PC-9 (cell line): ENCODE results near the gene ADAMTSL2. TPM values are rescaled to one million over a fixed set of nuclear protein-coding genes. Genes with fewer than 3 reads are reported as not detected.

ENCODE experiments used
- BruUV-seq: library from RNA; stranded (reverse); fragments of 400-500 nt; replicated peaks from 2 replicates; lab custom pipeline; 2021; lab: Mats Ljungman, UMichigan
- CTCF ChIA-PET: fragments of 300-600 bp; sonication (Branson Sonifier 250); formaldehyde crosslinking; loops from one replicate; lab custom pipeline; 2022; ENCODE audit warnings: antibody characterized with exemption; lab: Charles Lee
- POLR2A ChIA-PET: fragments of 300-600 bp; sonication (Branson Sonifier 250); formaldehyde crosslinking; loops from one replicate; lab custom pipeline; 2022; ENCODE audit warnings: antibody characterized with exemption; ENCODE audit not compliant: unreplicated experiment; lab: Charles Lee
- DNase-seq, 2 experiments: peaks; one replicate each; pipeline versions ENCODE4 v3.0.0 to v3.0.0-alpha.2; 2015 to 2022; ENCODE audit warnings: mixed read lengths in 1 of 2
- H2AFZ ChIP-seq: fragments of 200-600 bp; sonication (generic); 2 replicates; pipeline ENCODE4 v1.8.1; 2017; ENCODE audit warnings: antibody characterized with exemption
- H3F3A ChIP-seq: fragments of 200-600 bp; sonication (generic); 2 replicates; pipeline ENCODE4 v1.8.1; 2017; ENCODE audit warnings: antibody characterized with exemption, mild to moderate bottlenecking, low read depth; ENCODE audit not compliant: insufficient read depth
- H3K27ac ChIP-seq: fragments of 200-600 bp; sonication (generic); 2 replicates; pipeline ENCODE4 v1.6.1; 2016; ENCODE audit warnings: mixed run types
- H3K27me3 ChIP-seq: fragments of 200-600 bp; sonication (generic); 2 replicates; pipeline ENCODE4 v1.6.1; 2016; ENCODE audit warnings: low read depth, mixed run types; ENCODE audit not compliant: insufficient read depth
- H3K36me3 ChIP-seq: fragments of 200-600 bp; sonication (generic); 2 replicates; pipeline ENCODE4 v1.6.1; 2016; ENCODE audit warnings: low read depth, mixed run types
- H3K4me1 ChIP-seq: fragments of 200-600 bp; sonication (generic); replicated peaks from 2 replicates; pipeline ENCODE4 v1.6.1; 2016; ENCODE audit warnings: mixed run types; ENCODE audit not compliant: insufficient read depth
- H3K4me2 ChIP-seq: fragments of 200-600 bp; sonication (generic); 2 replicates; pipeline ENCODE4 v1.6.1; 2017; ENCODE audit warnings: mixed run types
- H3K4me3 ChIP-seq: fragments of 200-600 bp; sonication (generic); 2 replicates; pipeline ENCODE4 v1.6.1; 2016; ENCODE audit warnings: mixed run types
- H3K79me2 ChIP-seq: fragments of 200-600 bp; sonication (generic); 2 replicates; pipeline ENCODE4 v1.6.1; 2017; ENCODE audit warnings: low read depth, mixed run types
- H3K9me2 ChIP-seq: fragments of 200-600 bp; sonication (generic); 2 replicates; pipeline ENCODE4 v1.8.1; 2017; ENCODE audit warnings: mild to moderate bottlenecking; ENCODE audit not compliant: insufficient read depth
- H3K9me3 ChIP-seq: fragments of 200-600 bp; sonication (generic); 2 replicates; pipeline ENCODE4 v1.8.1; 2016; ENCODE audit warnings: low read depth; ENCODE audit not compliant: insufficient read depth
- H4K20me1 ChIP-seq: fragments of 200-600 bp; sonication (generic); 2 replicates; pipeline ENCODE4 v1.8.1; 2017; ENCODE audit not compliant: insufficient read depth
- CTCF ChIP-seq: fragments of 200-600 bp; sonication (generic); conservative IDR thresholded peaks from 2 replicates; pipeline ENCODE4 v1.6.1; 2017; ENCODE audit warnings: mixed run types, antibody characterized with exemption, mild to moderate bottlenecking, moderate library complexity
- EZH2 ChIP-seq: fragments of 200-600 bp; sonication (generic); IDR thresholded peaks from 2 replicates; pipeline ENCODE4 v1.8.0; 2017; ENCODE audit warnings: antibody characterized with exemption, low read depth
- intact Hi-C: fragments of 100-400 bp; cut with micrococcal nuclease; formaldehyde crosslinking; loops from one replicate; pipeline ENCODE4 v1.10.0; 2022; ENCODE audit not compliant: unreplicated experiment
- total RNA-seq: library from RNA; stranded (reverse); gene quantifications from 2 replicates; pipeline ENCODE4 v1.2.3, GENCODE V29; 2021

ADAMTSL2 gene
- total RNA-seq, 1 experiment from 2014 or later, result 0.39 TPM

- no TSS peak for BruUV-seq
- Histone ChIP-seq H3K9me3 (no peaks in the 10 kb centered on the region), H3K79me2 (no peaks in the 10 kb centered on the region), H3K36me3 (no peaks in the 10 kb centered on the region), H3K4me2 (no peak overlapping the region), H4K20me1 (no peaks in the 10 kb centered on the region; the same call in 1 of the 2 replicates), H3K9me2 (no peaks in the 10 kb centered on the region), H3K27me3 (peaks cover 95% of the 10 kb centered on the region), H3F3A (no peaks in the 10 kb centered on the region), H3K4me3 (no peak overlapping the region), H3K4me1 (no peaks in the 10 kb centered on the region), H3K27ac (no peak overlapping the region), H2AFZ (no peak overlapping the region)
- intact Hi-C loops, result no loop called here
- ChIA-PET POLR2A (interaction anchor here (0.6 kb wide), 1 partner anchor 920 kb away, joined by 3 read pairs; no protein-coding TSS in a partner anchor), CTCF (interaction anchor here (0.7 to 0.8 kb wide), 2 partner anchors 157 to 471 kb away, joined by 3 read pairs; no protein-coding TSS in a partner anchor)
- TF ChIP-seq EZH2 (no peak), CTCF (no peak)
- DNase-seq, result peak in 1 of 2 experiments; percentile 47
These were observed 12.2 kb upstream of the ADAMTSL2 start for GRCh38 chr9:133522073-133522910.

GRCh38 chr9:133523106-133523505 is 11.4 kb upstream of the ADAMTSL2 start:
- Histone ChIP-seq H3K27ac (no peak overlapping the region), H3K4me2 (no peak overlapping the region), H3K36me3 (no peaks in the 10 kb centered on the region), H3F3A (no peaks in the 10 kb centered on the region), H4K20me1 (no peaks in the 10 kb centered on the region), H3K79me2 (no peaks in the 10 kb centered on the region), H3K27me3 (peaks cover 97% of the 10 kb centered on the region), H3K9me3 (no peaks in the 10 kb centered on the region), H2AFZ (no peak overlapping the region), H3K9me2 (no peaks in the 10 kb centered on the region), H3K4me3 (no peak overlapping the region), H3K4me1 (no peaks in the 10 kb centered on the region)
- no TSS peak for BruUV-seq
- no peak for DNase-seq
- TF ChIP-seq CTCF (no peak), EZH2 (no peak)
- intact Hi-C loops, result no loop called here
- ChIA-PET CTCF (interaction anchor here (0.8 kb wide), 1 partner anchor 470 kb away, joined by 3 read pairs; no protein-coding TSS in a partner anchor), POLR2A (no interaction called here)

- H3K4me2 ChIP-seq, result no peak overlapping the region
- no peaks in the 10 kb centered on the region for H3K4me1 ChIP-seq
- ChIA-PET POLR2A (interaction anchor here (0.5 kb wide), 1 partner anchor 39 kb away, joined by 3 read pairs; no protein-coding TSS in a partner anchor), CTCF (interaction anchor here (0.6 kb wide), 1 partner anchor 25 kb away, joined by 13 read pairs; no protein-coding TSS in a partner anchor)
- peaks cover 97% of the 10 kb centered on the region for H3K27me3 ChIP-seq
- H4K20me1 ChIP-seq, result no peaks in the 10 kb centered on the region
- H2AFZ ChIP-seq, result no peak overlapping the region
- no peaks in the 10 kb centered on the region for H3F3A ChIP-seq
- DNase-seq, result no peak
- no peak for TF ChIP-seq EZH2
- no peak for TF ChIP-seq CTCF
- no TSS peak for BruUV-seq
- intact Hi-C loops, result no loop called here
- H3K27ac ChIP-seq, result no peak overlapping the region
- H3K79me2 ChIP-seq, result no peaks in the 10 kb centered on the region
- no peak overlapping the region for H3K4me3 ChIP-seq
- H3K9me3 ChIP-seq, result no peaks in the 10 kb centered on the region
- H3K9me2 ChIP-seq, result no peaks in the 10 kb centered on the region
- no peaks in the 10 kb centered on the region for H3K36me3 ChIP-seq
These were observed 10.4 kb upstream of the ADAMTSL2 start for GRCh38 chr9:133524146-133524545.
